ENCODE results near the gene ODAD4. TPM values are rescaled to one million over a fixed set of nuclear protein-coding genes. Genes with fewer than 3 reads are reported as not detected.

The ODAD4 gene
- total RNA-seq, 2 experiments from 2014 or later: 1.1 to 1.3 TPM

- Histone ChIP-seq H3K36me3 (ENCODE audit: insufficient read depth, low read length) (peaks cover 98% of the 10 kb centered on the region), H3K4me3 (ENCODE audit: low read depth, low read length, poor library complexity, severe bottlenecking) (no peak overlapping the region), H3K79me2 (ENCODE audit: insufficient read depth, low read depth, low read length) (peaks cover 19% of the 10 kb centered on the region), H3K4me2 (ENCODE audit: low read length) (no peak overlapping the region), H4K20me1 (ENCODE audit: insufficient read depth, low read length) (peaks cover 8% of the 10 kb centered on the region), H3K4me1 (ENCODE audit: insufficient read depth, low read length, poor library complexity, severe bottlenecking) (no peaks in the 10 kb centered on the region), H2AFZ (ENCODE audit: low read length) (no peak overlapping the region), H3K27ac (ENCODE audit: low read depth, low read length, poor library complexity, severe bottlenecking) (no peak overlapping the region), H3K9me3 (ENCODE audit: low read length) (no peaks in the 10 kb centered on the region), H3K9me2 (ENCODE audit: insufficient read depth, low read length) (no peaks in the 10 kb centered on the region)
- TF ChIP-seq CTCF (conservative IDR thresholded peaks at IDR 0.05; ENCODE audit: low read length): no peak
- no peak for TF ChIP-seq EZH2phosphoT487 (IDR thresholded peaks at IDR 0.05; ENCODE audit: borderline replicate concordance, low read depth, low read length)
- intact Hi-C loops (cut with micrococcal nuclease; ENCODE audit: unreplicated experiment): no loop called here
- ChIA-PET POLR2A (no interaction called here), CTCF (ENCODE audit: unreplicated experiment) (no interaction called here)
- no peak for DNase-seq (ENCODE audit: low spot score)
- BruUV-seq (replicated peaks): no TSS peak
Measured at GRCh38 chr17:41910701-41911391, 19.6 kb upstream of the ODAD4 start.

DNA sequence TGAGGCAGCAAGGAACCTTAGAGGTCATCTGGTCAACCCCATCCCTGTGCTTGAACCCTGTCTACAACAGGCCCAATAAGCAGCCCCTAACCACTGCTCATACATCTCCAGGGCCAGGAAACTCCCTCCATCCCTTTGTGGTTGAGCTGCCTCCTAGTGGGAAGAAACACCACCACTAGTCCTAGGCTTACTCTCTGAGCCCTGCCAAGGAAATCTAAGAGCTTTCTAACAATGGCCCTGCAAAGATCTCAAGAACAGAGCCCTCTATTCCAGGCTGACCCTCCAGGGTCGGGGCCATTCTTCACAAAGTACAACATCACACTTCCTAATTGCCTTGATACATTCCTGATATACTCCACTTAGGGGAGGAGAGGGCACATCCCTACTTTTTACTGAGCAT lies 17.5 kb upstream of the ODAD4 start:
- peaks cover 39% of the 10 kb centered on the region for H3K79me2 ChIP-seq (ENCODE audit: insufficient read depth, low read depth, low read length)
- no peak overlapping the region for H3K4me3 ChIP-seq (ENCODE audit: low read depth, low read length, poor library complexity, severe bottlenecking)
- no peak for TF ChIP-seq EZH2phosphoT487 (IDR thresholded peaks at IDR 0.05; ENCODE audit: borderline replicate concordance, low read depth, low read length)
- TF ChIP-seq CTCF (conservative IDR thresholded peaks at IDR 0.05; ENCODE audit: low read length): no peak
- peaks cover 19% of the 10 kb centered on the region for H4K20me1 ChIP-seq (ENCODE audit: insufficient read depth, low read length)
- no peaks in the 10 kb centered on the region for H3K9me3 ChIP-seq (ENCODE audit: low read length)
- BruUV-seq (replicated peaks): no TSS peak
- H2AFZ ChIP-seq (ENCODE audit: low read length): no peak overlapping the region
- no peak overlapping the region for H3K4me2 ChIP-seq (ENCODE audit: low read length)
- H3K4me1 ChIP-seq (ENCODE audit: insufficient read depth, low read length, poor library complexity, severe bottlenecking): peaks cover 6% of the 10 kb centered on the region
- POLR2A ChIA-PET: no interaction called here
- H3K27ac ChIP-seq (ENCODE audit: low read depth, low read length, poor library complexity, severe bottlenecking): no peak overlapping the region
- CTCF ChIA-PET (ENCODE audit: unreplicated experiment): no interaction called here
- no peaks in the 10 kb centered on the region for H3K9me2 ChIP-seq (ENCODE audit: insufficient read depth, low read length)
- peaks cover 86% of the 10 kb centered on the region for H3K36me3 ChIP-seq (ENCODE audit: insufficient read depth, low read length)
- intact Hi-C loops (cut with micrococcal nuclease; ENCODE audit: unreplicated experiment): no loop called here
- no peak for DNase-seq (ENCODE audit: low spot score)

GRCh38 chr17:41913798-41914197 lies 16.6 kb upstream of the ODAD4 start:
- Histone ChIP-seq H3K4me2 (ENCODE audit: low read length) (no peak overlapping the region), H3K27ac (ENCODE audit: low read depth, low read length, poor library complexity, severe bottlenecking) (no peak overlapping the region), H3K79me2 (ENCODE audit: insufficient read depth, low read depth, low read length) (peaks cover 47% of the 10 kb centered on the region), H3K36me3 (ENCODE audit: insufficient read depth, low read length) (peaks cover 77% of the 10 kb centered on the region), H4K20me1 (ENCODE audit: insufficient read depth, low read length) (peaks cover 19% of the 10 kb centered on the region), H3K9me2 (ENCODE audit: insufficient read depth, low read length) (no peaks in the 10 kb centered on the region), H3K9me3 (ENCODE audit: low read length) (no peaks in the 10 kb centered on the region), H3K4me3 (ENCODE audit: low read depth, low read length, poor library complexity, severe bottlenecking) (no peak overlapping the region), H3K4me1 (ENCODE audit: insufficient read depth, low read length, poor library complexity, severe bottlenecking) (peaks cover 6% of the 10 kb centered on the region), H2AFZ (ENCODE audit: low read length) (no peak overlapping the region)
- CTCF ChIA-PET (ENCODE audit: unreplicated experiment): no interaction called here
- DNase-seq (ENCODE audit: low spot score): no peak
- POLR2A ChIA-PET: interaction anchor here (0.6 kb wide), 1 partner anchor 184 kb away, joined by 5 read pairs; no protein-coding TSS in a partner anchor
- intact Hi-C loops (cut with micrococcal nuclease; ENCODE audit: unreplicated experiment): no loop called here
- no TSS peak for BruUV-seq (replicated peaks)
- TF ChIP-seq EZH2phosphoT487 (IDR thresholded peaks at IDR 0.05; ENCODE audit: borderline replicate concordance, low read depth, low read length): no peak
- TF ChIP-seq CTCF (conservative IDR thresholded peaks at IDR 0.05; ENCODE audit: low read length): no peak
